ENCODE measurements around the gene DST.
"Not testable (repeated sequence)": the region's sequence is repeated elsewhere in the genome, so short reads cannot be mapped to it uniquely, and the experiment has no call there.

The DST gene

DNA sequence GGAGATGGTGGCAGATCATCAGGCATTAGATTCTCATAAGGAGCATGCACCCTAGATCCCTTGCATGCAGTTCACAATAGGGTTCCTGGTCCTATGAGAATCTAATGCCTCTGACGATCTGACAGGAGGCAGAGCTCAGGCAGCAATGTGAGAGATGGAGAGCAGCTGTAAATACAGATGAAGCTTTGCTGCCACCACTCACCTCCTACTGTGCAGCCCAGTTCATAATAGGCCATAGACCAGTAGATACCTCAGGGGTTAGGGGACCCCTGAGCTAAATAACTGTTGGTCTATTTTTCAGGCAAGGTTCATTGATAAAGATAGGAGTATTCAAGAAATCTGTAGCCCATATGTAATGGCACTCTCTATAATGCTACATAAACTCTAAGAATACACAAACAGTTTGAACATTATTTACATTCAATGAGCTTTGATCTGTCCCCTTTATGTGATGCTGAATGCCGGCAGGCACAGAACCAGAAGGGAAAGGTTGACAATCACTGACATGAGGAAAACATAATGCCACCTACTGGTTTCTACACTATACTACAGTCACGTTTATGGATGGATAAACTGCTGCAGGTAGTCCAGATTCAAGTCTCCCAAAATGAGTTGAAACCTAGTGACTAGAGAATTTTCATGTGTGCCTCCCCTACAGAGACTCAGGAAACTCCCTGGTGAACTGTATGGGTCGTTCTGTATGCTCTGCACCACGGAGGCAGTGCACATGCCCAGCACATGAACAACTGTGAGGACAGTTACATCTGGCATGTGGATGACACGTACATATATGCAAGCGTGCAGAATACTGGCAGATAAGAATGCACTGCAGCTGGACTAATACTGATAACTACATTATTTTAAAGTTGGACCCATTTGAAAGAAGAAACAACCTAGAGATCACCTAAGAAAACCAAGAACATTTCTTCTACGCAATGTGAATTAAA lies 72.0 kb downstream of the DST start:
- DNase-seq: peak; percentile 65

DNA sequence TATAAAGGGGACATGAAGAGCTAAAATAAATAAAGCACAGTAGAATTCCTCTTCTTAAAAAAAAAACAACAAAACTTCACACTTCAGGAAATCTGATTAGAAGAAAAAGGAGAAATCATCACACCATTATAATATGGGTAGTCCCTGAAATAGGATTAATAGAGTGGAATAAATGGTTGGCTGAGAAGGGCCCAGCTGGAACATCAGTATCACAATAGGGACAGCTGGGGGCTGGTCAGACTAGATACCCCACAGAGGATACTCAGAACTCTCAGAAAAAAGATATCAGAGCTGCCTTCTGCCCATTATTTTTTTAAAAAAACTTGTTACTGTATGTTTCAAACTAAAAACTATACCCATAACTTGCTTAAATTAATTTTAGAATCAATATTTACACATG lies 75.2 kb downstream of the DST start:
- DNase-seq: no peak

DNA sequence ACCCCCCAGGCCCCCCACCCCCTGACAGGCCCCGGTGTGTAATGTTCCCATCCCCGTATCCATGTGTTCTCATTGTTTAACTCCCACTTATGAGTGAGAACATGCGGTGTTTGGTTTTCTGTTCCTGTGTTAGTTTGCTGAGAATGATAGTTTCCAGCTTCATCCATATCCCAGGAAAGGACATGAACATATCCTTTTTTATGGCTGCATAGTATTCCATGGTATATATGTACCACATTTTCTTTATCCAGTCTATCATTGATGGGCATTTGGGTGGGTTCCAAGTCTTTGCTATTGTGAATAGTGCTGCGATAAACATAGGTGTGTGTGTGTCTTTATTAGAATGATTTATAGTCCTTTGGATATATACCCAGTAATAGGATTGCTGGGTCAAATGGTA lies 80.0 kb downstream of the DST start:
- not testable (repeated sequence) for DNase-seq

DNA sequence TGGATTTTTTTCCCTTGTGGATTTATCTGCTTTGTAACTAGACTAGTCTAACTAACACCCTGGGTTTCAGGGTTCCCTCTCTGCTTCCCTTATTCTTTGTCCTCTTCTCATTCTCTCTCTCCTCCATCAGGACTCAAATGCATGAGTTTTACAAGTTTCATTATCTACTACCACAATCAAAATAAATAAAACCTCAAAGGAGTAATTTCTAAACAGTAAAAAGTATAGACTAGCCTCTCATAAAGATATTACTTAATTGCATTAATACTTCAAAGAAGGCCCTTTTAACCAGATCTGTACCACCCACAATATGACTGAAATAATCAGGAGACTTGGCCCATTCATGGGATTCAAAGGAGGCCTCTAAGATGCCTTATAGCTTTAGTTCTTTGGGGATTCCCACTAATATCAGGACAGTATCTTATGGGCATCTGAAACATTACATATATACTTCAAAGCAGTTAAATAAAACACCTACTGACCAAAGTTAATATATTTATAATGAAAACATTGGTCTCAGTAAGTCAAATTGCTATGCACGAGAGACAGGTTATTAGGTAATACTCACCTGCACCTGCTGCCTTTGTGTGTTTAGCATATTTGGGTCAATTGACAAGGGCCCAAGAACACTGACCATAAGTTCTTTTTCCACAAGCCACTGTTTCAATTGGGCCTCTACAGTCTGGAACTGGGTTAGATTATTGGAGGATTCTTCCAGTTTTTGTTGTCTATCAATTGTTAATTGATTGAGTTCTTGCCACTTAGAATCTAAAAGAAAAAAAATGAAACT lies 85.7 kb downstream of the DST start:
- no peak for DNase-seq

DNA sequence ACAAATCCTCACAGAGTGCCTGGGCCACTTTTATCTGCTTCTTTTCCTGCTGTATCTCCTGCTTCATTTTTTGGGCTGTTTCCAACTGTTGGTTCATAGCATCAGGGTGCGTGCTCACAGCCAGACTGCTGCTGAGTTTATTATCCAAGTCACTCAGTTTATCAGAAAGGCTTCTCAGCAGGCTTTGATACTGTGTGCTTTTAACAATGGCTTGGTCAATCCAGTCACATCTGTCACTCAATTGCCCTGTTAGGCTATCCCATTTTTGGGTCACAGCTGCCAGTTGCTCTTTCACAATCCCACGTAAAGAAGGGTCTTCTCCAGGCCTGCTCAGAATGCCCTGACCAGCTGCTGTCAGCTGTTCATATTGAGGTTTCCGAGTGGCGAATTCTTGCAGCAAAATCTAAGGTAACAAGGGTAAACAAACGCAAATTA lies 87.2 kb downstream of the DST start:
- DNase-seq: no peak

DNA sequence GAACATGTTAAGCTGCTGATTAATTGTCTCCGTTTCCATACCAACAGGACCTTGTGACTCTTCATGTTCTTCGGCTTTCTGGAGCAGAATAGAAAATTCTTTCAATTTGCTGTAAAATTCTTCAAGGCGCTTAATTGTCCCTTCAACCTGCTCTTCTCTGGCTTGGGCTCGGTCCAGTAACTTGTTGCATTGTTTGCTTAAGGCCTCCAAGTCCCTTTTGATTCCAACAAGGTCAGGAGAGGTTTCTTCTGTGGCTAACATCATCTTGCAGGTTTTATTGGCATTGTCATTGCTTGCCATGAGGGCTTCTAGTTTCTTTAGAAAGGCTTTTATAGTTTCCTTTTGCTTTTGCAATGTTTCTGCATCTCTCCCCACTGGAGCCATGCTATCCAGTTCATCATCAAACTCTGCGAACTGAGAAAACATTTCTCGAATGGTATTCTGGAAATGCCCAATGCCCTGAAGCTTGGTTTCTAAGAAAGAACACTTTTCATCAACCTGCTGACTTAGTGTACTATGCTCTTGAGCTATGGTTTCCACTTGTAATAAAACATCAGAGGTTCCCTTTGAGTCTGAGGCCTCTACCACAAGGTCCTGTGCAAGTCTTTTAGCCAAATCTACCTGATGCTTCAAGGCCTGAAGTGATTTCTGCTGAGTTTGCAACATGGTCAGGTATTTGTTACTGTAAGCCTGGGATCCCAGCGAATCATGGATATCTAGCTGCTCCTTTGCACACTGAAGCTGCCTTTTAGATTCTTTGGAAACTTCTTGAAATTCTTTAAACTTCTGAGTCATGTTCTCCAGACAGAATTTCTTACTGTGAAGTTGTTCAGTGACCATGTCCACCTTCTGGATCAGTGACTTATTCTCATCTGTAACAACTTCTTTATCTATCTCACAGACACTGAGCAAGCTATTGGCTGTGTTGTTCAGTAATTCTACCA lies 90.2 kb downstream of the DST start:
- no peak for DNase-seq

DNA sequence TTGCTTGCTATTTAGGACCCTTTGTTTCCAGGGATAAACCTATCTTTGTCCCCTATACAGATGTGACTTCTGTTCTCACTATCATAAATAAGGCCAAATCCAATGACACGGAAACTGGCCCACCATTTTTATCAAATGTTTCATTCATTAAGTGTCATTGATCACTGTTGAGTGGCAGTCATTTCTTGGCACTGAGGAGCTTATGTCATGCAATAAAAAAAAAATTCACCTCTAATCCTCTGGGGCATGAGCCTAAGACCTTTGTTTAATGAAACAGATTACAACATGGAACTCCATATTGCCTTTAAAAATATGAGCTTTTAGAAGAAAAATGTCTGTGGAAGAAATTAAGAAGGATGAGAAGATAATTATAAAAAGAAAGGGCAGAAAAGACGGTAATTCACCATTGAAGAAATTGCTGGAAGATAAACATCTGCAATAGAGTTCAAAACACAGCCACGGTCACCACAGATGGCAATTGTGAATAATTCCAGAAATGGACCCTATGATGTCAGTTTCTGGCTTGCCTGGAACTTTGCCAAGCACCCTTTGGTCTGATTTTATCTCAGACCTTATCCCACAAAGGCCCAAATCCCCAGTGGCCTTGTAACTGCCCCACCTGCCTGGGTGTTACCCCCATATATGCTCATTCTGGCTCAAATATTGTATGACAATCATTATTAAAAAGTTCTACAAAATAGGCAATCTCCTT lies 91.1 kb downstream of the DST start:
- DNase-seq: no peak

DNA sequence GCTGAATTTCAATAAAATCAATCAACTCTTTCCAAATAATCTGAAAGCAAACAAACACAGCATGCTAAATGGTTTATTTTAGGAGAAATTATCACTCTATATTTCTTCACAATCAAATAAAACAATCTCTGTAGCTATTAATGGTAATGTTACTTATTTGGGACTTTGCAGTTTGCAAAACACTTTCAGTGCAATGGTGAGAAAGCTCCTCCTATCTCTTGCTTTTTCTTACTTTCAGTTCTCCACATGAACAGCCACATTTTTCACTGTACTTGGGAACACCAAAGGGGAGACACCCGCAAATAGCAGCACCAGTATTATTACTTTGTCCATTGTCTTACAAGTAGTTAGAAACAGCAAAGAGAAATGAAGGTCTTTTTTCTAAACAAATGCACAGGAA lies 92.4 kb downstream of the DST start:
- no peak for DNase-seq

DNA sequence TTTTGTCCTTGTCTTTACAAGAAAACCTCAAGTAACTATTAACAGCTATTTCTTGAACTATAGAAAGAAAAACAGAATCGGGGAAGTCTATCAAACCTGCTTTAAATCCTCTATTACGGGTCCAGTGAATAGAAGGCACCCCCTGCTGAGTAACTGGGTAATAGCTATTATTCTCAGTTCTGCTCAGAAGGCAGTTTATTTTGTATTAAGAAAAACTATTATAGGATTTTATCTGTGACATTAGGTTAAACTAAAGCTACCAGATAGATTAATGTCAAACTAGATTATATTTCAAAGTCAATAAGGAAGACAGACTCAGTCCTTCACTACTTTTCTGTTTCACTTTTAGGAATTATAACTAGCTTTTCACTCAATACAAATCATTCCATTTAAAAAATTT lies 93.7 kb downstream of the DST start:
- DNase-seq: peak; percentile 45

DNA sequence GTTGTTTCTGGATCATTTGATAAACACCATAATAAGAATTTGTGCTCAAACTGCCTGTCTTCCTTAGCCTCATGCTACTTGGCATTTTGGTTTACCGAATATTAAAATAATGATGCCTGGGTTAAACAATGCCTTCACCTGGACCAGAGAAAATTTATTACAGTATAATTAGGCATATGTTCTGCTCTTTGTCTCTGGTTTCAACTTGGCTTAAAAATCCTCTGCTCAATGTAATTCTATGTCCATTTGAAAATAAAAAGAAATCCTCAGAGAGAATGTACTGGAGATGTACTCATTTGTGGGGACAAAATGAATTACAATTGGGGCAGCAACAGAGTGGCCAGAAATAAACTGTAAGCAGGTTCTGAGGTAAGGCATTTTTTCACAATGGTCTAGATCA lies 95.0 kb downstream of the DST start:
- no peak for DNase-seq

DNA sequence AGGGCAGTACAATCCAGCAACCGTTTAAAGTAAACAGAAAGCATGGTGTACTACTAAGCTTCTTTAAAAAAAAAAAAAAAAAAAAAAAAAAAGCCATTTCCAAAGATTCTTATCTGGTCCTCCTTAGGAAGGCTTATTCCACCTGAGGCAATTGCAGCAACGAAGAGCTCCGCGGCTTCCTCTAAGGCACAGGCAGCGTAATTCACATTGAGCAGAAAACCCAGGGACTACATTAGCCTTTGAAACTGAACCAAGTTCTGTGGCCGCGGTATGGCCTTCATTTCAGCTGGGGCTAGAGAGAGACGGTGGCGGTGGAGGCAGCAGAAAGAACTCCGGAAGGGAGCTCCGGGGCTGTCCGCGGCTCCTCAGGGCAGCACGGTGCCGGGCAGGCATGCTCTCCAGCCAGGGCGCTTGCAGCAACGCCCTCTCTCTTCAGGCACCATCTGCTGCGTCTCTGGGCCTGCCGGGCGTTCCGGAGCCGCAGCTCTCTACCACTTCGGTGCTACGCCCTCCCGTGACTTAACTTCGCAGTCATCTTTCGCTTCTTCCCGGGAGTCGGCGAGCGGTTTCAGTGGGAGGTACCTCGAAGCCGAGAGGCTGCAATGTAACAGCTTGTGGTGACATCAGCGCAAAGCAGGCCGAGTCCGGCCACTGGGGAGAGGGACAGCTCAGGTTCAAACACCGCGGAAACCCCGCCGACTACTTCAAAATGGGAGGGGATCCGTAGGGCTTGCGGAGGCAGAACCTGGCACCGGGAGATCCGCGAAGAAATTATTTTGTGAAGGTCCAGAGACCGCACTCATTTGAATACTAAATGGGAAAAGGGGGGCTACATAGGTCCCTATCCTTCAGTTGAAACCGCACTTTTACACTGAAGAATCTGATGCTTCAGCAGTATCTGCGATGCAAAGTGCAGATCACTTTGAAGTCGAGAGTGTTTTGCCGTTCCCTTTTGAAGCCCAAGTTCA lies 100.0 kb downstream of the DST start:
- peak; percentile 96 for DNase-seq

DNA sequence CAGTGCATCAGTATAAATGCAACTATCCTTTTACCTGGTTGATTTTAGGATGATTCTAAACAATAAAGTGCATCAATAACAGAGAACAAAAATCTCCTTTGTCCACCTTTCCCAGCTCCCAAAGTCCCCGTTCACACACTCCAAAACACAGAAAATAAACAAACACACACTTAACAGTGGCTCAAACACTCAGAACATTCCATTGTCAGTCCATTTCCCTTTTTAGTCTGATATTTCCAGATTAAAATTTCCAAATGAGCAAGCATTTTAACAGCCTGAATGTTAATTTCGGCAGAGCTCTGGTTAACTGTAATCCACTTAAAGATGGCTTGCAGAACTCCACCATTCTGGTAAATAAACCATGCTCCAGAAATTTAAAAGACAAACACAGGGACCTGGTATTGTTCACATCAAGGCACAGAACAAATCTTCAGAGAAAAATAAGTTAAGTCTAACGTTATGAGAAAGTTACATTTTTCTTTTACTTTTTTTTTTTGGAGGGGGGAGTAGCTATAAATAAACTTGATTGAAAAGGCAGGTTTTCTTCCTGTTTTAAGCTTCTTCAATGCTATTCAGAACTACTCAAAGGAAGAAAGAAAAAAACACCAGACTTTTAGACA lies 100.8 kb downstream of the DST start:
- DNase-seq: peak; percentile 35

DNA sequence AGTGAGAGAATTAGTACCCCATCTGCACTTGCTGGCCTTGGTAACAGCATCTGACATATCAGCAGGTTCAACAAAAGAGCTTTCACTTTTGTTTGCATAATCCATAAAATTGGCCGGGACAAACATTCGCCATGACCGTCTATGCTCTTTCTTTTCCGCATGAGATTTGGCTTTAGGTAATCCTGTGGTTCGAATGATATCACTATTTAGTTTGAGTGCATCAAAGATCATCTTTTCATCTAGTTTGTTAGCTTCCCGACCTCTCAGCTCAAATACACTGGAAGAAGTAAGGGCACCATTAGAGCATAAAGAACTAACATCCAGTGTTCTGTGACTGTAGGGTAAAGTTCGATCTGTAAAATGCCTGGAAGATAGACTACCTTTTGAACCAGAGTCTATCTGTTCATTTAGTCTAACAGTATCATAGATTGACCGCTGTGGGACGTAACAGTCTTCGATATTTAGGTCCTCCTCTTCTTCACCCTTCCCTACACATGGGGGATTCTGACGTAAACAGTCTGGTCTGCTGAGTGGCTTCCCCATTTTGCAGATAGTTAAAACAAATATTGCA lies 101.6 kb downstream of the DST start:
- peak; percentile 51 for DNase-seq

DNA sequence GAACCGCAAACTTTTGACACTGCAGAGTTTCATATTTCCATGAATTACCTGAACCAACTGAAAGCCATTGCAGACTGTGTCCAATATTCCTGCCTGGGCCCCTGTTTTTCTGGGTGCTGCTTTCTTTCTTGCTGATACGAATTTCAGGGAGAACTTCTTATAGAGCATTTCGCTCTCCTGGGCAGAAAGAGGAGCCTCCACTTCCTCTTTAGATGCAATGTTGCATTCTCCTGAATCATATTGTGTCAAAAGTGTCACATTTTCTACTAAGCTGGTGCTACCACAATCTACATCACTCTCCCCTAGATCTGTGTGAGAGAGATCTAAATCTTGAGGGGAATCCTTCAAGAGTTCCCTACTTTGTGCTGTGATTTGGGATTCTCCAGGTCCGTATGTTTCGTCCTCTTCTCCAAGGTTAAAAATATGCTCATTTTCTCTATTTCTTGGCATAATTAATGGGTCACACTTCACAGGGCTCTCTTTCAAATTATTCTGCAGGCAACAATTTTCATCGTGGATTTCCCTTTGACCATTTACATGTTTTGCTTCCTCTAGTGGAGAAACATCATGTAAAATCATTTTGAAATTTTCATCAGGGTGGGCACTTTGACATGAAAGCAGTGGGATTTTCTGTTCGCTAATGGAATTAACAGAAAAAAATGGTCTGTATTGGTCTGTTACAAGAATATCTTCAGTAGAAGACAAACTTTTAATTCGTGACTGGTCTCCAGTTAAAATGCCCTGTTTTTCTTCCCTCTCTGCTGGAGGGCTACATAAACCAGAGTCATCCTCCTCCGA lies 102.3 kb downstream of the DST start:
- DNase-seq: peak; percentile 52

DNA sequence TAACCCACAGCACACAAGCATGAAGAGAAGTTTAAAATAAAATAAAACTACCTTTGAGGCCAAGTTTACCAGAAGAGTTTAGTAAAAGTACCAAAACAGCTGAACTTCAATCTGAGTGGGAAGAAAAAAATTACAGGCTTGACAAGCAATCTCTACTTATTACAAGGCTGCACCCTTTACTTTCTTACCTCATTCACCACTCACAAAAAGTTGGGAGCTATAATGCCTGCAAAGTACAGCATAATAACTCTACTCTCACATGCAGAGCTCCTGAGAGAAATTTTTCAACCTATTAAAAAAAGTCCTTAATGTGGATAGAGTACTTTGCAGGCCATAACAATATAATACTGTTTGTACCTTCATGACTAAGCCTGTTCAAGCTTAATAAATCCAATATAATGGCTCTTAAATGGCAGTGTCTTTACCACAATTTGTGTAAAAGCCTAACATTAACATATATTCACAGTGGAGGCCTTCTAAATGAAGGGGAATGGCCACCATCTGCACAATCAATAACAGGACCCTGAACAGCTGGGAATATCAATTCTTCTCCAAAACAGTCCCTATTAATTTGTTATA lies 103.1 kb downstream of the DST start:
- DNase-seq: no peak

DNA sequence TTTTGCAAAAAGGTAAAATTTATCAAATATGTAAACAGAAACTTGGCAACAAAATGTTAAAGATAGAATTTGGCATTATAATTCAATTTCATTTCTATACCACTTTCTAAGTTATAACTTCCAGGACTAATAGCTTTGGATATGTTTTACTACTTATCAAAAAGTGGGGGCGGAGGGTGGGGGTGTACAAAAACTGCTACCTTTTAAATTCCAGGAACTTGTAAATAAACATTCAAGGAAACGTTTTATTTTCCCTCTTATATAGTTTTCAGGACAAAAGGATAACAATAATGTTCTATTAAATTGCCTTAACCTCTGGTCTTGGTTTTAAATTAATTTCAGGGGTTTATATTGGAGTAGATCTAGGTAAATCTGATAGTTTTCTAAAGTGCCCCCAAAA lies 103.8 kb downstream of the DST start:
- no peak for DNase-seq

DNA sequence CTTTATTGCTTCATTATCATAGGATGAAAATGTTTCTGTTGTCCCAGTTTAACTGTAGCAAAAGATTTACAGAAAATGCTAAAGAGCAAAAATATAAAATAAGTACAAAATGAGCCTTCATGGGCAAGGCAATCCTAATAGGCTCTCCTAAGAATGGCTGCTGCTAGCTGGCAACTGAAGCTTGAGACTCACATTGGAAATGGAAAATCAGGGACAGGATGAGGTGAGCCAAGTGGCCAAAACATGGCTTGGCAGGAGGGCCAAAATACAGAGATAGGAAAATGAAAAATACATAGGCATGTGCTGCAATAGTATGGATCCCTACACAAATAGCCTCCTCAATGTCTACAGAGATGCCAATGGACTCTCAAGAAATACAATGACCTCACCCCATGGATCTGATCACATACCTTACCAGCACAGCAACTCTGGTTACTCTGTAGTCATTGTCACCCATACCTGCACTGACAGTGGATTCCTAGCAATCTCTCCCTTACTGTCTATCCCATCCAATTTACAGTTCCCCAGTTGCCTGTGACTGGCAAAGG lies 105.4 kb downstream of the DST start:
- no peak for DNase-seq

DNA sequence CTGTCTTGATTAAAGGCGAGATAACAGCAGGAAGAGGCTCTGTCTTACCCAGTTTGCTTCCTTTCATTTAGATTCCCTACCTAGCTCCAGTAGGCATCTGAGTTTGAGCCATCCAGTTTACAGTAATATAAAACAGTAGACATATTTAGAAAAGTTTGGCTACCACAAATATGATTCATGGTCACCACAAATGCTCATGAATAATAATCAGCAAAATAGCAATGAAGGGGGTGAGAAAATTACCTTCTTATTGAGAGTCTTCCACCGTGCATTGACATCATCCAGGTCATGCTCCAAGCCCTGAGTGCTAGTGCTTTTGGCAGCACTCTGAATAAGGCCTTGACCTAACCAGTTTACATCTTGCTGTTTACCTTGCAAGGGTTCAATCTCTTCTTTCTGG lies 106.2 kb downstream of the DST start:
- no peak for DNase-seq

DNA sequence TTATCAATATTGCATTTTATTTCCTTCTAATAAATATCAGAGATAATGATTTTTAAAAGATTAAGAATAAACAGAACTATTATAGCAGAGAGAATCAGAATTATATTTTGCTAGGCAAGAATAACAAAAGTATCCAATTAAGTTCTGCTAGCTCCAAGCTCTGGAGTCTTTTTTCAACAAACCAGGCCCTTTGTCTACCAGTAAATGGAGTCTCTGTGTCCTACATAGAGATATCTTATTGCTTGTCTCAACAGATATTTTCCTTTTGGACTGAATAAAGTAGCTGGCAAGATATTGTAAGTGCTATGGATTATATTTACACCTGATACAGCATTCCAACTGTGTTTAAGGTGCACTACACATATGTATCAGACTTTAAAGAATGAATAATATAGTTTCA lies 107.1 kb downstream of the DST start:
- no peak for DNase-seq
